Measurements from ENCODE around the gene ABHD17C. TPM values are rescaled to one million over a fixed set of nuclear protein-coding genes. Genes with fewer than 3 reads are reported as not detected.

ABHD17C gene
- total RNA-seq, 1 donor = 11.6 TPM

GRCh38 chr15:80779658-80780415 is 84.7 kb downstream of the ABHD17C start:
- Histone ChIP-seq H3K79me2 (ENCODE audit: insufficient read depth, low read length) (peaks cover 35% of the 10 kb centered on the region), H2AFZ (ENCODE audit: low read length) (no peak overlapping the region), H3K27me3 (ENCODE audit: insufficient read depth, low read length) (no peaks in the 10 kb centered on the region), H3K4me2 (ENCODE audit: insufficient read depth, low read length) (peak overlapping the region; percentile 92), H3K4me1 (ENCODE audit: insufficient read depth, low read length) (peaks cover 52% of the 10 kb centered on the region), H3K4me3 (ENCODE audit: insufficient read depth, low read length) (peak overlapping the region; percentile 84), H3K27ac (ENCODE audit: low read depth, low read length) (peak overlapping the region; percentile 33), H3K36me3 (ENCODE audit: insufficient read depth, low read length) (peaks cover 50% of the 10 kb centered on the region), H3K9me3 (ENCODE audit: low read depth, low read length) (no peaks in the 10 kb centered on the region), H4K20me1 (ENCODE audit: insufficient read depth, low read length) (peaks cover 54% of the 10 kb centered on the region)
- no peak for TF ChIP-seq CTCF (IDR thresholded peaks at IDR 0.05; ENCODE audit: extremely low read depth, low read depth, low read length)
- DNase-seq (ENCODE audit: insufficient read length, low spot score, missing footprints) = peak; percentile 73

GRCh38 chr15:80780416-80781221 is 85.5 kb downstream of the ABHD17C start:
- H3K4me3 ChIP-seq (ENCODE audit: insufficient read depth, low read length) = peak overlapping the region; percentile 84
- H2AFZ ChIP-seq (ENCODE audit: low read length) = no peak overlapping the region
- DNase-seq (ENCODE audit: insufficient read length, low spot score, missing footprints) = peak; percentile 74
- H3K9me3 ChIP-seq (ENCODE audit: low read depth, low read length) = no peaks in the 10 kb centered on the region
- peaks cover 60% of the 10 kb centered on the region for H4K20me1 ChIP-seq (ENCODE audit: insufficient read depth, low read length)
- no peak for TF ChIP-seq CTCF (IDR thresholded peaks at IDR 0.05; ENCODE audit: extremely low read depth, low read depth, low read length)
- peaks cover 57% of the 10 kb centered on the region for H3K36me3 ChIP-seq (ENCODE audit: insufficient read depth, low read length)
- H3K27me3 ChIP-seq (ENCODE audit: insufficient read depth, low read length) = no peaks in the 10 kb centered on the region
- peaks cover 56% of the 10 kb centered on the region for H3K4me1 ChIP-seq (ENCODE audit: insufficient read depth, low read length)
- peak overlapping the region; percentile 33 for H3K27ac ChIP-seq (ENCODE audit: low read depth, low read length)
- H3K4me2 ChIP-seq (ENCODE audit: insufficient read depth, low read length) = peak overlapping the region; percentile 92
- peaks cover 35% of the 10 kb centered on the region for H3K79me2 ChIP-seq (ENCODE audit: insufficient read depth, low read length)

GRCh38 chr15:80783260-80783659 is 88.2 kb downstream of the ABHD17C start:
- Histone ChIP-seq H3K9me3 (ENCODE audit: low read depth, low read length) (no peaks in the 10 kb centered on the region), H3K36me3 (ENCODE audit: insufficient read depth, low read length) (peaks cover 81% of the 10 kb centered on the region), H3K79me2 (ENCODE audit: insufficient read depth, low read length) (peaks cover 35% of the 10 kb centered on the region), H4K20me1 (ENCODE audit: insufficient read depth, low read length) (peaks cover 74% of the 10 kb centered on the region), H2AFZ (ENCODE audit: low read length) (no peak overlapping the region), H3K27ac (ENCODE audit: low read depth, low read length) (no peak overlapping the region), H3K4me2 (ENCODE audit: insufficient read depth, low read length) (peak overlapping the region; percentile 92), H3K4me1 (ENCODE audit: insufficient read depth, low read length) (peaks cover 47% of the 10 kb centered on the region), H3K4me3 (ENCODE audit: insufficient read depth, low read length) (peak overlapping the region; percentile 84), H3K27me3 (ENCODE audit: insufficient read depth, low read length) (no peaks in the 10 kb centered on the region)
- no peak for TF ChIP-seq CTCF (IDR thresholded peaks at IDR 0.05; ENCODE audit: extremely low read depth, low read depth, low read length)
- DNase-seq (ENCODE audit: insufficient read length, low spot score, missing footprints) = no peak

- TF ChIP-seq CTCF (IDR thresholded peaks at IDR 0.05; ENCODE audit: extremely low read depth, low read depth, low read length) = no peak
- Histone ChIP-seq H3K9me3 (ENCODE audit: low read depth, low read length) (no peaks in the 10 kb centered on the region), H3K79me2 (ENCODE audit: insufficient read depth, low read length) (peaks cover 27% of the 10 kb centered on the region), H3K4me3 (ENCODE audit: insufficient read depth, low read length) (no peak overlapping the region), H3K27ac (ENCODE audit: low read depth, low read length) (no peak overlapping the region), H3K4me1 (ENCODE audit: insufficient read depth, low read length) (peaks cover 58% of the 10 kb centered on the region), H3K27me3 (ENCODE audit: insufficient read depth, low read length) (no peaks in the 10 kb centered on the region), H2AFZ (ENCODE audit: low read length) (no peak overlapping the region), H3K4me2 (ENCODE audit: insufficient read depth, low read length) (peak overlapping the region; percentile 92), H3K36me3 (ENCODE audit: insufficient read depth, low read length) (peaks cover 94% of the 10 kb centered on the region), H4K20me1 (ENCODE audit: insufficient read depth, low read length) (peaks cover 68% of the 10 kb centered on the region)
- peak; percentile 90 for DNase-seq (ENCODE audit: insufficient read length, low spot score, missing footprints)
Observed at GRCh38 chr15:80785335-80785734, 90.2 kb downstream of the ABHD17C start.

Measured in osteoblast (primary cell).